SK-N-SH (cell line): Measurements from ENCODE around the gene ALS2CL. TPM values are rescaled to one million over a fixed set of nuclear protein-coding genes. Genes with fewer than 3 reads are reported as not detected.
"Not testable (repeated sequence)": the region's sequence is repeated elsewhere in the genome, so short reads cannot be mapped to it uniquely, and the experiment has no call there.

Source experiments
- CTCF ChIA-PET: fragments of 300-600, 350-600 bp; formaldehyde crosslinking; extraction: SDS; loops from one replicate; lab custom pipeline; 2021; lab: Yijun Ruan, JAX
- POLR2A ChIA-PET: fragments of 350-600 bp; sonication (Branson Sonifier 250); formaldehyde crosslinking; extraction: SDS; loops from one replicate; lab custom pipeline; 2020; ENCODE audit warnings: antibody characterized with exemption, inconsistent platforms; lab: Yijun Ruan, JAX
- DNase-seq: peaks from one replicate; pipeline ENCODE4 v3.0.0; 2012
- H2AFZ ChIP-seq: fragments of 200-600 bp; sonication (generic); 2 replicates; pipeline ENCODE4 v1.8.1; 2016; ENCODE audit warnings: antibody characterized with exemption, mild to moderate bottlenecking, low read depth
- H3F3A ChIP-seq: fragments of 200-600 bp; sonication (generic); replicated peaks from 2 replicates; pipeline ENCODE3; 2016; ENCODE audit warnings: antibody characterized with exemption, mild to moderate bottlenecking; ENCODE audit not compliant: insufficient read depth
- H3K27ac ChIP-seq, 2 experiments: fragments of 200-500 bp in 1 of 2; fragments of 200-600 bp in 1 of 2; sonication (Bioruptor generic) in 1 of 2; sonication (generic), shearing (Covaris generic) in 1 of 2; 2 replicates each; pipeline versions ENCODE4 v1.5.1 to v1.6.1; 2014 to 2016; ENCODE audit warnings: low read depth in 2 of 2, inconsistent platforms in 1 of 2, low read length in 1 of 2, mild to moderate bottlenecking in 1 of 2, mixed read lengths in 1 of 2
- H3K27me3 ChIP-seq: fragments of 200-600 bp; sonication (generic), shearing (Covaris generic); 2 replicates; pipeline ENCODE4 v1.6.1; 2016; ENCODE audit warnings: mixed run types; ENCODE audit not compliant: insufficient read depth
- H3K36me3 ChIP-seq, 2 experiments: fragments of 200-500 bp in 1 of 2; fragments of 200-600 bp in 1 of 2; sonication (Bioruptor generic) in 1 of 2; sonication (generic) in 1 of 2; replicated peaks in 1 of 2; 2 replicates each; pipeline versions ENCODE3 to v1.5.1; 2014 to 2016; ENCODE audit warnings: low read length in 1 of 2, mild to moderate bottlenecking in 1 of 2; ENCODE audit not compliant: insufficient read depth in 2 of 2, control insufficient read depth in 1 of 2
- H3K4me1 ChIP-seq, 2 experiments: fragments of 200-500 bp in 1 of 2; fragments of 200-600 bp in 1 of 2; sonication (Bioruptor generic) in 1 of 2; sonication (generic), shearing (Covaris generic) in 1 of 2; 2 replicates each; pipeline versions ENCODE4 v1.5.1 to v1.6.1; 2014 to 2016; ENCODE audit warnings: low read depth in 1 of 2, low read length in 1 of 2, mixed run types in 1 of 2; ENCODE audit not compliant: insufficient read depth in 2 of 2, control insufficient read depth in 1 of 2
- H3K4me2 ChIP-seq: fragments of 200-600 bp; sonication (generic), shearing (Covaris generic); 2 replicates; pipeline ENCODE4 v1.6.1; 2017; ENCODE audit warnings: mixed run types
- H3K4me3 ChIP-seq, 2 experiments: fragments of 200-500 bp in 1 of 2; fragments of 200-600 bp in 1 of 2; sonication (Bioruptor generic) in 1 of 2; sonication (generic), shearing (Covaris generic) in 1 of 2; 2 replicates each; pipeline versions ENCODE4 v1.5.1 to v1.8.1; 2014 to 2016; ENCODE audit warnings: low read depth in 2 of 2, inconsistent platforms in 1 of 2, low read length in 1 of 2, mild to moderate bottlenecking in 1 of 2, mixed read lengths in 1 of 2, moderate library complexity in 1 of 2
- H3K79me2 ChIP-seq: fragments of 200-600 bp; sonication (generic); 2 replicates; pipeline ENCODE4 v1.8.1; 2017; ENCODE audit warnings: mild to moderate bottlenecking; ENCODE audit not compliant: insufficient read depth
- H3K9ac ChIP-seq: fragments of 200-600 bp; sonication (generic); 2 replicates; pipeline ENCODE4 v1.6.1; 2017; ENCODE audit warnings: mixed run types
- H3K9me2 ChIP-seq: fragments of 200-600 bp; sonication (generic); 2 replicates; pipeline ENCODE4 v1.6.1; 2017; ENCODE audit warnings: mixed run types
- H3K9me3 ChIP-seq: fragments of 200-600 bp; sonication (generic); 2 replicates; pipeline ENCODE4 v1.6.1; 2017; ENCODE audit warnings: mixed run types, mild to moderate bottlenecking, moderate library complexity
- H4K20me1 ChIP-seq: fragments of 200-600 bp; sonication (generic); 2 replicates; pipeline ENCODE4 v1.6.1; 2017; ENCODE audit warnings: mild to moderate bottlenecking, mixed run types; ENCODE audit not compliant: insufficient read depth
- EZH2phosphoT487 ChIP-seq: fragments of 200-600 bp; sonication (generic); IDR thresholded peaks from 2 replicates; pipeline ENCODE4 v1.6.1; 2017; ENCODE audit warnings: low read depth, mixed run types, mild to moderate bottlenecking, antibody characterized with exemption, moderate library complexity, borderline replicate concordance
- GABPA ChIP-seq: IDR thresholded peaks from 2 replicates; pipeline ENCODE4 v1.4.0; 2012; ENCODE audit warnings: low read depth, mild to moderate bottlenecking
- JUND ChIP-seq: IDR thresholded peaks from 2 replicates; pipeline ENCODE4 v1.4.0; 2012
- MXI1 ChIP-seq: IDR thresholded peaks from 2 replicates; pipeline ENCODE4 v1.6.1; 2012; ENCODE audit warnings: mild to moderate bottlenecking, low read depth, low read length, improper control_type of control experiment
- NFIC ChIP-seq: IDR thresholded peaks from 2 replicates; pipeline ENCODE4 v1.4.0; 2012; ENCODE audit warnings: borderline replicate concordance
- POLR2AphosphoS5 ChIP-seq: IDR thresholded peaks from 2 replicates; pipeline ENCODE4 v1.6.1; 2012; ENCODE audit warnings: low read depth, low read length
- RAD21 ChIP-seq: IDR thresholded peaks from 2 replicates; pipeline ENCODE4 v1.6.1; 2012; ENCODE audit warnings: mild to moderate bottlenecking, low read length
- RFX5 ChIP-seq: IDR thresholded peaks from 2 replicates; pipeline ENCODE4 v1.6.1; 2012; ENCODE audit warnings: mild to moderate bottlenecking, improper control_type of control experiment, low read length
- ZBTB33 ChIP-seq: IDR thresholded peaks from 2 replicates; pipeline ENCODE4 v1.4.0; 2012; ENCODE audit warnings: low read depth, borderline replicate concordance
- WGBS: methylation state at CpG from one replicate; pipeline ENCODE4 v1.1.6; 2017; ENCODE audit warnings: low lambda C conversion rate; 5-methylcytosine and 5-hydroxymethylcytosine counted together
- polyA plus RNA-seq, 3 experiments: library from polyadenylated mRNA; depleted of rRNA; stranded (reverse); fragments of >200 nt; gene quantifications; 2 replicates each; pipeline ENCODE4 v1.2.3, GENCODE V29; 2012
- TF ChIP-seq, protein P1 (sequence below): IDR thresholded peaks from 2 replicates; pipeline ENCODE4 v1.4.0; 2012; ENCODE audit warnings: low read depth

Gene ALS2CL
- polyA plus RNA-seq, 1 of the 3 experiments (the other 2 are of a cell fraction) = 0.18 TPM

DNA sequence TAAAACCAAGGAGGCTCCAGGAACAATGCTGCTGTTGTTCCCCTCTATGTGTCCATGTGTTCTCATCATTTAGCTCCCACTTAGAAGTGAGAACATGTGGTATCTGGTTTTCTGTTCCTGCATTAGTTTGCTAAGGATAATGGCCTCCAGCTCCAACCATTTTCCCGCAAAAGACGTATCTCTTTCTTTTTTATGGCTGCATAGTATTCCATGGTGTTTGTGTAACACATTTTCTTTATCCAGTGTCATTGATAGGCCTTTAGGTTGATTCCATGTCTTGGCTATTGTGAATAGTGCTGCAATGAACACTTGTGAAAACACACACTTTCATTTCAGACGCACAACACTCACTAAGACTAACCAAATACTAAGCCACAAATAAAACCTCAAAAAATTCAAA is 46.1 kb upstream of the ALS2CL start:
- WGBS = 72% methylated on average over 3 of the region's 3 CpGs

DNA sequence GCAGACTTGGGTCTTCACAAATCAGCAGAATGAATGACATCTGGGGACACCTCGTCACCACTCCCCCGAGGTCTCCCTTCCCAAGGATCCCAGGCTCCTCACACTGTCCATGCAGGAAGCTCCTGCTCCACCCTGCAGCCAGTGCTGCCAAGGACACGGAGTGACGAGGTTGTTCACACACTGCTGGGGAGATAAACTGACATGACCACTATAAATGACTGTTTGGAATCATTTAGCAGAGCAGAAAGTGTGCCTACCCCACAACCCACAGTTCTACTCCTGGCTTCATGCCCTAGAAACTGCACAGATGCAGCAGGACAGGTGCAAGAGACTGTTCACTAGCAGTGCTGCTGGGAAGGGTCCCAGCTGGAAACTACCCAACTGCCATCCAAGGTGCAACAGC is 43.9 kb upstream of the ALS2CL start:
- TF ChIP-seq POLR2AphosphoS5 = no peak
- TF ChIP-seq GABPA = no peak
- no peak for TF ChIP-seq JUND
- no peak for TF ChIP-seq MXI1
- no peak for TF ChIP-seq RAD21
- TF ChIP-seq, protein P1, sequence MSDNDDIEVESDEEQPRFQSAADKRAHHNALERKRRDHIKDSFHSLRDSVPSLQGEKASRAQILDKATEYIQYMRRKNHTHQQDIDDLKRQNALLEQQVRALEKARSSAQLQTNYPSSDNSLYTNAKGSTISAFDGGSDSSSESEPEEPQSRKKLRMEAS = no peak
- ChIA-PET CTCF (interaction anchor here (0.7 to 2.3 kb wide), 7 partner anchors 17 to 248 kb away, joined by 3 to 6 read pairs (median 3); no protein-coding TSS in a partner anchor), POLR2A (no interaction called here)
- no peaks in the 10 kb centered on the region for H4K20me1 ChIP-seq
- H3K4me1 ChIP-seq = peaks cover 0 to 3% of the 10 kb centered on the region in 2 experiments; a peak in 1 of 4 replicates
- no peak overlapping the region for H3K4me2 ChIP-seq
- H3K4me3 ChIP-seq = no peak overlapping the region
- no peak overlapping the region for H2AFZ ChIP-seq
- H3K36me3 ChIP-seq = no peaks in the 10 kb centered on the region
- DNase-seq = no peak
- H3F3A ChIP-seq = no peaks in the 10 kb centered on the region
- H3K27me3 ChIP-seq = no peaks in the 10 kb centered on the region; the same call in 1 of the 2 replicates
- H3K27ac ChIP-seq = no peak overlapping the region
- no peak overlapping the region for H3K9ac ChIP-seq
- H3K79me2 ChIP-seq = no peaks in the 10 kb centered on the region
- no peaks in the 10 kb centered on the region for H3K9me3 ChIP-seq
- no peaks in the 10 kb centered on the region for H3K9me2 ChIP-seq
- WGBS = 9% methylated on average over 4 of the region's 4 CpGs

More for the DNA sequence above, 46.1 kb upstream of the ALS2CL start:
- H2AFZ ChIP-seq, H3K9me2 ChIP-seq, H3K9me3 ChIP-seq, POLR2A ChIA-PET, H3K27me3 ChIP-seq, H3K4me1 ChIP-seq, H3K79me2 ChIP-seq, H3K9ac ChIP-seq, H3K4me3 ChIP-seq, H3F3A ChIP-seq, H3K36me3 ChIP-seq, H3K4me2 ChIP-seq, H3K27ac ChIP-seq, H4K20me1 ChIP-seq, DNase-seq: not testable (repeated sequence)
- CTCF ChIA-PET = interaction anchor here (1.3 kb wide), 1 partner anchor 170 kb away, joined by 5 read pairs; no protein-coding TSS in a partner anchor

- H3K4me3 ChIP-seq = no peak overlapping the region
- no peaks in the 10 kb centered on the region for H3K9me3 ChIP-seq
- H3K4me2 ChIP-seq = no peak overlapping the region
- no peak overlapping the region for H3K27ac ChIP-seq
- no peak for DNase-seq
- no peaks in the 10 kb centered on the region for H4K20me1 ChIP-seq
- no peak overlapping the region for H2AFZ ChIP-seq
- H3K27me3 ChIP-seq = no peaks in the 10 kb centered on the region; the same call in 1 of the 2 replicates
- H3K79me2 ChIP-seq = no peaks in the 10 kb centered on the region
- no peaks in the 10 kb centered on the region for H3K36me3 ChIP-seq
- POLR2A ChIA-PET = no interaction called here
- no peak overlapping the region for H3K9ac ChIP-seq
- no peak for TF ChIP-seq NFIC
- no peak for TF ChIP-seq EZH2phosphoT487
- no peak for TF ChIP-seq ZBTB33
- TF ChIP-seq, protein P1 = no peak
- TF ChIP-seq RFX5 = no peak
- TF ChIP-seq POLR2AphosphoS5 = no peak
- H3F3A ChIP-seq = no peaks in the 10 kb centered on the region
- CTCF ChIA-PET = interaction anchor here (1.0 to 2.3 kb wide), 3 partner anchors 109 to 247 kb away, joined by 3 to 6 read pairs (median 3); no protein-coding TSS in a partner anchor
- H3K9me2 ChIP-seq = no peaks in the 10 kb centered on the region
- H3K4me1 ChIP-seq = peaks cover 0 to 3% of the 10 kb centered on the region in 2 experiments; a peak in 1 of 4 replicates
- WGBS = 44% methylated on average over 13 of the region's 20 CpGs
Measured at GRCh38 chr3:46736006-46736872, 42.8 kb upstream of the ALS2CL start.
